ENCODE data around the gene SPNS1. TPM values are rescaled to one million over a fixed set of nuclear protein-coding genes. Genes with fewer than 3 reads are reported as not detected.
"Not testable (repeated sequence)": the region's sequence is repeated elsewhere in the genome, so short reads cannot be mapped to it uniquely, and the experiment has no call there.

The SPNS1 gene
- total RNA-seq, 4 donors from 2014 or later = 22.7 to 75.2 (median 28.2) TPM

- 67 to 71% methylated on average over 1 to 4 of the region's 4 CpGs for WGBS, 2 donors (ENCODE audit: low coverage in 1 of 2)
These were observed 25.0 kb downstream of the SPNS1 start for GRCh38 chr16:28999577-28999976.

GRCh38 chr16:29000019-29000418 lies 25.4 kb downstream of the SPNS1 start:
- in situ Hi-C loops (cut with MboI; ENCODE audit: low pct_ligation_motif_present in 1 of 4, low pct_unique_long_range_greater_than_20kb in 1 of 4, low sequenced_read_pairs in 3 of 4) (no loop called here), intact Hi-C loops (cut with DNase I; ENCODE audit: low total_unique reads) (no loop called here)
- H3K27ac ChIP-seq = no peak overlapping the region
- no peaks in the 10 kb centered on the region for H3K9me3 ChIP-seq
- TF ChIP-seq EP300 (IDR thresholded peaks at IDR 0.05; ENCODE audit: low read depth) (no peak), CTCF (IDR thresholded peaks at IDR 0.05) (no peak), POLR2A (IDR thresholded peaks at IDR 0.05) (no peak), POLR2AphosphoS5 (IDR thresholded peaks at IDR 0.05) (no peak)
- H3K4me3 ChIP-seq = no peak overlapping the region
- no peaks in the 10 kb centered on the region for H3K27me3 ChIP-seq
- 87 to 100% methylated on average over 1 to 2 of the region's 2 CpGs for WGBS, 2 donors (ENCODE audit: low coverage in 1 of 2)
- H3K36me3 ChIP-seq = no peaks in the 10 kb centered on the region
- no peak for DNase-seq
- H3K4me1 ChIP-seq = no peaks in the 10 kb centered on the region

More at GRCh38 chr16:28999577-28999976, 25.0 kb downstream of the SPNS1 start:
- intact Hi-C loops (cut with DNase I; ENCODE audit: low total_unique reads) (no loop called here), in situ Hi-C loops (cut with MboI; ENCODE audit: low pct_ligation_motif_present in 1 of 4, low pct_unique_long_range_greater_than_20kb in 1 of 4, low sequenced_read_pairs in 3 of 4) (no loop called here)
- DNase-seq = no peak
- no peaks in the 10 kb centered on the region for H3K27me3 ChIP-seq
- H3K36me3 ChIP-seq = no peaks in the 10 kb centered on the region
- TF ChIP-seq POLR2AphosphoS5 (IDR thresholded peaks at IDR 0.05) = no peak
- no peak for TF ChIP-seq POLR2A (IDR thresholded peaks at IDR 0.05)
- no peak for TF ChIP-seq EP300 (IDR thresholded peaks at IDR 0.05; ENCODE audit: low read depth)
- TF ChIP-seq CTCF (IDR thresholded peaks at IDR 0.05) = no peak
- H3K27ac ChIP-seq = no peak overlapping the region
- no peaks in the 10 kb centered on the region for H3K4me1 ChIP-seq
- no peak overlapping the region for H3K4me3 ChIP-seq
- H3K9me3 ChIP-seq = no peaks in the 10 kb centered on the region

GRCh38 chr16:29004496-29005139 lies 30.0 kb downstream of the SPNS1 start:
- in situ Hi-C loops (cut with MboI; ENCODE audit: low pct_ligation_motif_present in 1 of 4, low pct_unique_long_range_greater_than_20kb in 1 of 4, low sequenced_read_pairs in 3 of 4); H3K9me3 ChIP-seq: not testable (repeated sequence)
- WGBS, 2 donors (ENCODE audit: low coverage in 1 of 2) = 77 to 78% methylated on average over 4 to 9 of the region's 9 CpGs

GRCh38 chr16:29007730-29008593 lies 33.4 kb downstream of the SPNS1 start:
- 79% methylated on average over 10 of the region's 10 CpGs; no CpG with 5 or more reads in 1 of the 2 donors for WGBS, 2 donors (ENCODE audit: low coverage in 1 of 2)
- H3K9me3 ChIP-seq = no peaks in the 10 kb centered on the region
- in situ Hi-C loops (cut with MboI; ENCODE audit: low pct_ligation_motif_present in 1 of 4, low pct_unique_long_range_greater_than_20kb in 1 of 4, low sequenced_read_pairs in 3 of 4) = no loop called here
- H3K4me1 ChIP-seq = no peaks in the 10 kb centered on the region
- TF ChIP-seq POLR2AphosphoS5 (IDR thresholded peaks at IDR 0.05) (no peak), EP300 (IDR thresholded peaks at IDR 0.05; ENCODE audit: low read depth) (no peak), CTCF (IDR thresholded peaks at IDR 0.05) (no peak), POLR2A (IDR thresholded peaks at IDR 0.05) (no peak)
- DNase-seq = no peak
- no peak overlapping the region for H3K27ac ChIP-seq
- no peaks in the 10 kb centered on the region for H3K36me3 ChIP-seq
- H3K4me3 ChIP-seq = no peak overlapping the region
- H3K27me3 ChIP-seq = no peaks in the 10 kb centered on the region
- intact Hi-C loops (cut with DNase I; ENCODE audit: low total_unique reads) = no loop called here

More at GRCh38 chr16:29004496-29005139, 30.0 kb downstream of the SPNS1 start:
- H3K4me3 ChIP-seq; DNase-seq; H3K27me3 ChIP-seq; intact Hi-C loops (cut with DNase I; ENCODE audit: low total_unique reads); H3K36me3 ChIP-seq; H3K27ac ChIP-seq; H3K4me1 ChIP-seq: not testable (repeated sequence)
